Activated CD4-positive, alpha-beta T cell treated with anti-CD3 and anti-CD28 coated beads, Interleukin-2, amount 50 U/mL, for 4 hours (primary cell): ENCODE measurements around the gene EIF4ENIF1.
A peak's percentile ranks its signal among the peaks of the same experiment; 100 is the strongest.
"Not testable (repeated sequence)": the region's sequence is repeated elsewhere in the genome, so short reads cannot be mapped to it uniquely, and the experiment has no call there.

Experiments
- DNase-seq, 2 experiments: peaks; one replicate each; pipeline ENCODE4 v3.0.0-alpha.2; 2020

The EIF4ENIF1 gene

DNA sequence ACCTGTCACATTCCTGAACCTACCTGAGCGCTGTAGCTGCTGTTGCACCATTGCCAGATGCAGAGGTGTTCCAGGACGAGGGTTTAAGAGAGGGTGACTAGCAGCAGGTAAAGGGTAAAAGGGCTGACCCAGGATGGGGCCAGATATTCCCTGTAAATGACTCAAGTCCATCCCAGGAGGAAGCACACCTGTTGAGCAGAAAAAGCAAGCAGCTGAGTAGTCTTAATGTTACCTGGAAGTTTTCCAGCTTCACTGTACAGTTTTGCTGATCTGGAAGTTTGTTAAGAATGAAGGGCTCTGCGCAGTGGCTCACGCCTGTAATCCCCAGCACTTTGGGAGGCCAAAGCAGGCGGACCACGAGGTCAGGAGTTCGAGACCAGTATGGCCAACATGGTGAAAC, 49.0 kb downstream of the EIF4ENIF1 start:
- no peak for DNase-seq

DNA sequence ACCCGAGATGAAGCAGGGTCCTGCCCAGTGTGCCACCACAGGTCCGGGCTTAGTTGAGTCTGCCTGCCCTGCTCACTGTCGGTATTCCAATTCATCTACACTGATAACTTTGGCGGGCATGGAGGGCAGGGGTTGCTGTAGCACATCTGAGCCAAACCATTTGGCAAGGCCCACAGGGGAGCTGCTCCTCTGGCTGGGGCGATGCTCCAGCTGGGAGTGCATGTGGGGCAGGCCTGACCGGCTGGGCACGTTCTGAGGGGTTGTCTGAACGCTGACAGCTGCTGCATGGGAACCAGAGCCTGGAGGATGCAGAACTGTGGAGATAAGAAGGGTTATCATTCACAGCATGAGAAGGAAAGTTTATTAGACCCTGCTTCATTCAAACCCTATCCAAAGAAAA, 49.8 kb downstream of the EIF4ENIF1 start:
- DNase-seq = no peak

DNA sequence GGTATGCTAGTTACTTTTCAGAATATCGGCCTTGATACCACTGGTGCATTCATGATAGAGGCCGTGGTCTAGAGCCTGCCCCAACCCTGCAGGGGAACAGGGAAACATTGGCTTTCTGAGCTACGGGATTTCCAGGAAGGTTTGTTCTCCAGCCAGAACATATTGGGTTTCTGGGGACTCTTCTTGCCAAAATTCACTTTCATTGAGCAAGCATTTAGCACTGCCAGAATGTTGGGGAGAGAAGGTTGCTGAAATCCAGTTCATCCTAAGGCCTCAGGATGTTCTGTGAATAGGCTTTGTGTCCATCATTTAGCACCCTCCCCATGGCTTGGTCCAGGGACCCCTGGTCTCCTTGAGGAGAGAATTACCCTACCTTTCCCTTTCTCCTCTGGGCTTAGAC, 53.5 kb downstream of the EIF4ENIF1 start:
- no peak for DNase-seq

DNA sequence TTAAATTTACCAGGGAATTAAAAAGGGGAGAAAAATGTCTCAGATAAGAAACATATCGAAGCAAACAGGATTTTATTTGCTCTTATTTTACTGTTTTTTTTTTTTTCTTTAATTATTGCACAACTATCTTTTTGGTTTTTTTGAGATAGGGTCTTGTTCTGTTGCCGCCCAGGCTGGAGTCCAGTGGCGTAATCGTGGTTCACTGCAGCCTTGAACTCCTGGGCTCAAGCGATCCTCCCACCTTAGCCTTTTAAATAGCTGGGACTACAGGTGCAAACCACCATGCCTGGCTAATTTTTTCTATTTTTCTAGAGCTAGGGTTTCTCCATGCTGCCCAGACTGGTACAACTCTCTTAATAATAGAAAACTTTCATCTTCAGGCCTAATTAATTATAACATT, 57.7 kb downstream of the EIF4ENIF1 start:
- DNase-seq = no peak

DNA sequence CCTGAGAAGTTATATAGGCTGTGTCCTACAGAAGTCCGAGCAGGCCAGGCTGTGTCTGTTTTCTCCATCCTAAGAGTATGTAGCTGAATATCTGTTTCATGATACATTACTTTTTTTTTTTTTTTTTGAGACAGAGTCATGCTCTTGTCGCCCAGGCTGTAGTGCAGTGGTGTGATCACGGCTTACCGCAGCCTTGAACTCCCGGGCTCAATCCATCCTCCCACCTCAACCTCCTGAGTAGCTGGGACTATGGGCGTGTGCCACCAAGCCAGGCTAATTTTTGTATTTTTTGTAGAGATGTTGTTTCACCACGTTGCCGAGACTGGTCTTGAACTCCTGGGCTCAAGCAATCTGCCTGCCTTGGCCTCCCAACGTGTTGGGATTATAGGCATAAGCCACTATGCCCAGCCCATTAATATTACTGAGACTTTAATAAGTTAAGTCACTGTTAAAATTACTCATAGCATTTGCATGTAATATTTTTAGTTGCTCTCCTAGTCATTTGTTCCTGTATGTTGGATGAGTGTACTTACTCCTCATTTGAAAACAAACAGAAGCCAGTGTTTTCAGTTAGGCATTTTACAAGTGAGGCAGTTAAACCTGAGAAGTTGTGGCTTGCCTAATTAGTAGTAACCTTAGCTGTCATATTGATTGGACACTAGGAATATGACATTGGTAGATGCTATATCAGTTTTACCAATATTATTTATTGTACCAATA, 64.2 kb downstream of the EIF4ENIF1 start:
- DNase-seq = no peak

DNA sequence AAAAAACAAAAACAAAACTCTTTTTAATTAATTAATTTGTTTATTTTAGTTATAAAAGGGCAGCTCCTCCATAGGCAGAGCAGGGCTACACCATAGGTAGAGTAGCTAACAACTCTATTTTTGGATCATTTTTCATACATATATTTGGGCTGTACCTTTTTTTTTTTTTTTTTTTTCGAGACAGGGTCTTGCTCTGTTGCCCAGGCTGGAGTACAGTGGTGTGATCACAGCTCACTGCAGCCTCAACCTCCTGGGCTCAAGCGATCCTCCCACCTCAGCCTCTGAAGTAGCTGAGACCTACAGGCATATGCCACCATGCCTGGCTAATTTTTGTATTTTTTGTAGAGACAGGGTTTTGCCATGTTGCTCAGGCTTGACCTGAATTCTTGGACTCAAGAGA, 87.3 kb downstream of the EIF4ENIF1 start:
- not testable (repeated sequence) for DNase-seq

DNA sequence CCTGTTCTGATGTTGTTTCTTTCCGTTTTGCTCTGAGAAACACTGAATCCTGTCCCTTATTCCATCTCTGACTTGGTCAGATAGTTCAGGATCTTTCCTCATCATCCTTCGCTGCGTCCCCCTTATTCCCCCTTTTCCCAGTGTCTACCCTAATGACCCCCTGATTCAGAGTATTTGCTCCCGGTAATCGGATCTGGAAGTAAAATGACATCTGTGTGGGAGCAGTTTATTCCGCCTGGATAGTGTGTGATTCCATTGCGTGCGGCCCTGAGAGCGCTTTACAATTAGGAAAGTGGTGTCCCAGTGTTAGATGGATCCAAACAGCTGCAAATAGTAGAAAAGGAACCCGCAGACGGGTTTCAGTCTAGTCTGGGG, 89.6 kb downstream of the EIF4ENIF1 start:
- DNase-seq = no peak

DNA sequence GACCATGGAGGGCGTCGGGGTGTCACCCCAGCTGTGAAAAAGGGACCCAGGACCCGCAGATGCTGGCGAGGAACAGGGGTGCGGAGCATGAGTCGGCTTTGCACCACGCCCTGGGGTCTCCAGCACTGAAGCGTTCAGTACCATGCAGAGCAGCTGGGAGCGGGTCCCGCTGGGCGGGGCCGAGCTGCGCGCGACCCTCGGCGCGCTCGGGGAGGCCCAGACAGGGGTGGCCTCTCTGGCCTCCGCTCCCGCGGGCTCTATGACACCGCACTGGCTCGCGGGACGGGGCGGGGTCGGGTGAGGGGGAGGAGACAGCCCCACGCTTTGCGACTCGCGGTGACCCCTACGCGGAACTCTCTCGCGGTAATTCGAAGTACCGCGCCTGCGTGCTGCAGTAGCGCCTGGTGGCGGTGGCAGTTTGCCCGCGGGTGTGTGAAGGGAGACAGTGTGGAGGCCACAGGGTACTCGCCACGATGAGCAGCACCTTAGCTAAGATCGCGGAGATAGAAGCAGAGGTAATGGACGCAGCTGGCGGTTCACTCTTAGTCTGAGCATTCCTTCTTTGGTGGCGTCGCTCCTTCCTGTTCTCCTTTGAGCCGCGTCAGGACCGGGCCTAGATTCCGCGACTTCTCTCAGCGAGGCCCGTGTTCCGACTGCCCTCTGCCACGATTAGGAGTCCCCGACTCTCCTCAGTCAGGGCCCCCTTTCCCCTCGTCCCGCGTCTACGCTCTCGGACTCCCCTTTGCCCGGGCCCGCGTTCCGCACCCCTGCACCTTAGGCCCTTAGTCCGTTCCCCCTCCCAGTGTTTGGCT, 90.2 kb downstream of the EIF4ENIF1 start, which contains the start of gene DRG1:
Gene DRG1 (plus strand): TSS at position 394 of the 812 bp plus-strand sequence. CDS start 80 bp downstream, at position 474.
- peak; percentile 96 for DNase-seq

DNA sequence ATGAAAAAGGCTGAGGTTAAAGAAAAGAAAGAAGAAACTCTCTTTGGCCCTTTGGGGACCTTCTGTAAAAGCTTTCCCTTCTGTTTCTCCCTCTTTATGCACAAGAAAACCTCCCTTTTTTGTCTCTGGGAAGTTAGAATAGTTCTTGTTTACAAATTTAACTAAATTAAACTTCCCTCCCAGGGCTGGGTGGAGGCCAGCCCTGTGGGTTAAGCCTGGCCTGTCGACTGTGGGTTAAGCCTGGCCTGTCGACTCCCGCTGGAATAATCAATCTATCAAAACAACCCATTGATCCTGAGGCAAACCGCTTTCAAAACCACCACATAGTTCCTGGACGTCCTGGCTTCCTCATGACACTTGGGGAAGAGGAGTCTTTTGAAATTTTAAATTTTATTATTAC, 91.4 kb downstream of the EIF4ENIF1 start:
- DNase-seq = no peak

DNA sequence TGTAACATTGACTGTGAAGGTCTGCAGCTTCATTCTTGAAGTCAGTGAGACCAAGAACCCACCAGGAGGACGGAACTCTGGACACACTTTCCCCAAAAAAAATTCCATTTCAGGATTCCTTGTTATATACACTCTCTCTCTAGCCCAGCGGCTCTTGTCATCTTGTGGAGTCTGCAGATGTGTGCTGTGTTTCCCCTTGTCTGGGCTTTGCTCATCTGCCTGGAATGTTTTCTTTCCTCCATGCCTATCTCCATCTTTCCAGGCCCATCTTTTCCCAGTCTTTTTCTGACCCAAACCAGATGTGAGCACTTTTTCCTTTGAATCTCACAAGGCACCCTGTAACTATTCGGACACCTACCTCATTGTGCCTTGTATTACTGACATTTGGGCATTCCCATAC, 95.3 kb downstream of the EIF4ENIF1 start:
- no peak for DNase-seq

DNA sequence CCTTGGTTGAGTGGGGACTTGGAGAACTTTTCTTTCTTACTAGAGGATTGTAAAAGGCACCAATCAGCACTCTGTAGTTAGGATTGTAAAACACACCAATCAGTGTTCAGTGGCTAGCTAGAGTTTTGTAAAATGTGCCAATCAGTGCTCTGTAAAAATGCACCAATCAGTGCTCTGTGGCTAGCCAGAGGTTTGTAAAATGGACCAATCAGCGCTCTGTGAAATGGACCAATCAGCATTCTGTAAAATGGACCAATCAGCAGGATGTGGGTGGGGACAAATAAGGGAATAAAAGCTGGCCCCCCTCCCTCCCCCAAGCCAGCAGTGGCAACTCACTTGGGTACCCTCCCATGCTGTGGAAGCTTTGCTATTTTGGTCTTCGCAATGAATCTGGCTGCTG, 95.7 kb downstream of the EIF4ENIF1 start:
- no peak for DNase-seq
